ENCODE measurements around the gene COX8C. TPM values are rescaled to one million over a fixed set of nuclear protein-coding genes. Genes with fewer than 3 reads are reported as not detected.

COX8C gene
- not detected for total RNA-seq

DNA sequence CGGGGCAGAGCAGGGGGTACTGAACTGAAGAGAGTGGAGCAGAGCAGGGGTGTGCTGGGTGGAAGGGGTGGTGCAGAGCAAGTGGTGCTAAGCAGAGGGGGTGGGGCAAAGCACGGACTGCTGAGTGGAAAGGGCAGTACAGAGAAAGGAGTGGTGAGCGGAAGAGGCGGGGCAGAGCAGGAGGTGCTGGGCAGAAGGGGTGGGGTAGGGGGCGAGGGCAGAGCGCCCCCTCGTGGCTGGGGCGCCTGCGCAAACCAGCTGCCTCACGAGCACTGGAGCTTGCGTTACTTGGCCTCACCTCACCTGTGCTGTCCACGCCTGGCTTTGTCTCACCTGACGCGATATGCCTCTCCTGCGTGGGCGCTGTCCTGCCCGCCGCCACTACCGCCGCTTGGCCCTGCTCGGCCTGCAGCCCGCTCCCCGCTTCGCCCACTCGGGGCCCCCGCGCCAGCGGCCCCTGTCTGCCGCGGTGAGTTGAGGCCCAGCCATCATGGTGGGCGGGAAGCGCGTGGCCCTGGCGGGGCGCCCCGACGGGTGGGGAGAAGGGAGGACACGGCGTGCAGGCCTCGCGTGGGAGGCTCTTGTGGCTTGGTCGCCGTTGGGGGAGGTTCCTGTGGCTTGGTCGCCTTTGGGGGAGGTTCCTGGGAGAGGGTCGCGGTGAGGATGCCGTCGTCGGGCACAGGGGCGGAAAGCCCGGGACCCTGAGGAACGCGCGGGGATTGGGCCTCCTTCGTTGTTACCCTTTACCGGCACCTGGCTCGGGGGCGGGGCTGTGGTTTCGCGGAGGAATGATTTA is at the start of gene COX8C:
Gene COX8C (plus strand): TSS at position 257 of the 796 bp plus-strand sequence. CDS start 87 bp downstream, at position 344.
- Mint-ChIP-seq H3K4me1 (ENCODE audit: low read depth) (no peaks in the 10 kb centered on the region), H3K4me3 (no peak within 1 kb of the TSS)
- no peak for ATAC-seq

GRCh38 chr14:93299416-93299815 is 47.6 kb upstream of the COX8C start:
- Mint-ChIP-seq H3K27me3 (ENCODE audit: low read depth) (no peaks in the 10 kb centered on the region), H3K36me3 (ENCODE audit: insufficient read depth) (peaks cover 8% of the 10 kb centered on the region), H3K9me3 (no peaks in the 10 kb centered on the region), H3K4me1 (ENCODE audit: low read depth) (peaks cover 26% of the 10 kb centered on the region), H3K4me3 (no peak overlapping the region)
- DNase-seq (no peak), ATAC-seq (no peak)

More for the DNA sequence above, at the start of gene COX8C:
- Mint-ChIP-seq H3K36me3 (ENCODE audit: insufficient read depth) (no peaks in the 10 kb centered on the region), H3K27me3 (ENCODE audit: low read depth) (no peaks in the 10 kb centered on the region), H3K9me3 (no peaks in the 10 kb centered on the region)
- DNase-seq, result no peak

GRCh38 chr14:93299866-93300265 is 47.1 kb upstream of the COX8C start:
- H3K36me3 Mint-ChIP-seq (ENCODE audit: insufficient read depth), result peaks cover 8% of the 10 kb centered on the region
- DNase-seq (no peak), ATAC-seq (no peak)
- H3K9me3 Mint-ChIP-seq, result no peaks in the 10 kb centered on the region
- H3K4me1 Mint-ChIP-seq (ENCODE audit: low read depth), result peaks cover 26% of the 10 kb centered on the region
- no peak overlapping the region for H3K4me3 Mint-ChIP-seq
- no peaks in the 10 kb centered on the region for H3K27me3 Mint-ChIP-seq (ENCODE audit: low read depth)

GRCh38 chr14:93301821-93302447 is 45.0 kb upstream of the COX8C start:
- no peak for DNase-seq
- Mint-ChIP-seq H3K4me1 (ENCODE audit: low read depth) (peaks cover 29% of the 10 kb centered on the region), H3K36me3 (ENCODE audit: insufficient read depth) (peaks cover 8% of the 10 kb centered on the region), H3K27me3 (ENCODE audit: low read depth) (no peaks in the 10 kb centered on the region), H3K9me3 (no peaks in the 10 kb centered on the region), H3K4me3 (no peak overlapping the region)
- no peak for ATAC-seq

GRCh38 chr14:93302688-93303581 is 44.0 kb upstream of the COX8C start:
- H3K9me3 Mint-ChIP-seq, result no peaks in the 10 kb centered on the region
- peaks cover 29% of the 10 kb centered on the region for H3K4me1 Mint-ChIP-seq (ENCODE audit: low read depth)
- no peak overlapping the region for H3K4me3 Mint-ChIP-seq
- H3K36me3 Mint-ChIP-seq (ENCODE audit: insufficient read depth), result peaks cover 8% of the 10 kb centered on the region
- ATAC-seq (no peak), DNase-seq (no peak)
- no peaks in the 10 kb centered on the region for H3K27me3 Mint-ChIP-seq (ENCODE audit: low read depth)

GRCh38 chr14:93303659-93304058 is 43.3 kb upstream of the COX8C start:
- Mint-ChIP-seq H3K36me3 (ENCODE audit: insufficient read depth) (peaks cover 8% of the 10 kb centered on the region), H3K9me3 (no peaks in the 10 kb centered on the region), H3K27me3 (ENCODE audit: low read depth) (no peaks in the 10 kb centered on the region), H3K4me1 (ENCODE audit: low read depth) (peaks cover 29% of the 10 kb centered on the region), H3K4me3 (no peak overlapping the region)
- ATAC-seq (no peak), DNase-seq (no peak)

DNA sequence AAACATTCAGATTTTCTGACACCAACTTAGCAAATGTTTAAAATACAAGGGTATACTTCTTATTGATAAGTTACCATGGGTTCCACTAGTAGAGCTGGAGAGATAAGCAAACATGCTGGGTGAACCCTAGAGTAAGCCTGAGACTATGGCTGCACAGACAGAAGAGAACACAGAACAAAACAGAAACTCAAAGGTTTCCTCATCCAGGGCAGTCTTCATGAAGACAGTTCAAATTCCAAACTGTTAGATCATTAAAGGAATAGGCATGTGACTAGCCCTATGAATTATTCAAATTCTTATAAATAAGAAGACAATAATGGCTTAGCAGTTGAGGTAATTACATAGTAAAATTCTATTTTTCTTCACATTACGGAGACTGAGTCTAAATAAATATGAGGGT is 42.2 kb upstream of the COX8C start:
- Mint-ChIP-seq H3K36me3 (ENCODE audit: insufficient read depth) (peaks cover 8% of the 10 kb centered on the region), H3K4me1 (ENCODE audit: low read depth) (peaks cover 27% of the 10 kb centered on the region), H3K4me3 (no peak overlapping the region), H3K9me3 (no peaks in the 10 kb centered on the region), H3K27me3 (ENCODE audit: low read depth) (no peaks in the 10 kb centered on the region)
- ATAC-seq (no peak), DNase-seq (no peak)

DNA sequence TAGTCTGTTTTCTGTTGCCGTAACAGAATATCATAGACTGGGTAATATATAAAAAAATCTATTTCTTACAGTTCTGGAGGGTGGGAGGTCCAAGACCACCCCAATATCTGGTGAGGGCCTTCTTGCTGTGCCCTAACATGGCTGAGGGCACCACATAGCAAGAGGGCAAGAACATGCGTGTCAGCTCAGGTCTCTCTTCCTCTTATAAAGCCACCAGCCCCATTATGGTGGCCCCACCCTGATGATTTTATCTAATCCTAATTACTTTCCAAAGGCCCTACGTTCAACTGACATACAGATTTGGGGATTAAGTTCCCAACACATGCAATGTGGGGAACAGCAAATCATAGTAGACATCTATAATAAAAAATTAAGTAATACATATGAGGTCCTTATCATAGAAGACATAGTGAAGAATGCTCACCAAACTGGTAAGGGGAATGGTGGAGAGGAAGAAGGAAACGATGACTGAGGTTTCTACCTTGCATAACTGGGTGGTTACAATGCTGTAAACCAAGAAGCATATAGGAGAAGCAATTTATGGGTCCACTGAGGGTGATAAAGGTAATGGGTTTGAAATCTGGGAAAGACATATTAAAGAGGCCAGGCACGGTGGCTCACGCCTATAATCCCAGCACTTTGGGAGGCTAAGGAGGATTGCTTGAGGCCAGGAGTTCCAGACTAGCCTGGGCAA is 41.1 kb upstream of the COX8C start:
- Mint-ChIP-seq H3K9me3 (no peaks in the 10 kb centered on the region), H3K27me3 (ENCODE audit: low read depth) (no peaks in the 10 kb centered on the region), H3K4me1 (ENCODE audit: low read depth) (peaks cover 22% of the 10 kb centered on the region), H3K36me3 (ENCODE audit: insufficient read depth) (peaks cover 7% of the 10 kb centered on the region), H3K4me3 (no peak overlapping the region)
- DNase-seq (no peak), ATAC-seq (no peak)

DNA sequence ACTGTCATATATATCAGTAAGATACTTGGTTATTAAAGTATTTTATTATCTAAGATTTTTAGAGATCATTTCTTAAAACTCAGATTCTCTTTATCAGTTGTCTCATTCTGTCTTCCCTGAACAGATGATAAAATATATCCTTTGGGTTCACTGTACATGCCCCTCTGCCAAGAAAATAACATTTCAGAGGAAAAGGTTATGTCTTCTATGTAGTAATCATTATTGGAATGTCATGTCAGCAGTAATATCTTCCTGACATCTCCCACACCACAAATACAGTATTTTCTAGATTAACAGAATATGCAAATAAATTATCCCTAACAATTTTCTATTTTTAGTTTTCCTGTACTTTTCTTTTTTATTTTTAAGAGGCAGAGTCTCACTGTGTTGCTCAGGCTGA is 40.2 kb upstream of the COX8C start:
- Mint-ChIP-seq H3K36me3 (ENCODE audit: insufficient read depth) (peaks cover 7% of the 10 kb centered on the region), H3K27me3 (ENCODE audit: low read depth) (no peaks in the 10 kb centered on the region), H3K4me1 (ENCODE audit: low read depth) (peaks cover 19% of the 10 kb centered on the region), H3K9me3 (no peaks in the 10 kb centered on the region), H3K4me3 (no peak overlapping the region)
- no peak for DNase-seq
- ATAC-seq, result no peak

DNA sequence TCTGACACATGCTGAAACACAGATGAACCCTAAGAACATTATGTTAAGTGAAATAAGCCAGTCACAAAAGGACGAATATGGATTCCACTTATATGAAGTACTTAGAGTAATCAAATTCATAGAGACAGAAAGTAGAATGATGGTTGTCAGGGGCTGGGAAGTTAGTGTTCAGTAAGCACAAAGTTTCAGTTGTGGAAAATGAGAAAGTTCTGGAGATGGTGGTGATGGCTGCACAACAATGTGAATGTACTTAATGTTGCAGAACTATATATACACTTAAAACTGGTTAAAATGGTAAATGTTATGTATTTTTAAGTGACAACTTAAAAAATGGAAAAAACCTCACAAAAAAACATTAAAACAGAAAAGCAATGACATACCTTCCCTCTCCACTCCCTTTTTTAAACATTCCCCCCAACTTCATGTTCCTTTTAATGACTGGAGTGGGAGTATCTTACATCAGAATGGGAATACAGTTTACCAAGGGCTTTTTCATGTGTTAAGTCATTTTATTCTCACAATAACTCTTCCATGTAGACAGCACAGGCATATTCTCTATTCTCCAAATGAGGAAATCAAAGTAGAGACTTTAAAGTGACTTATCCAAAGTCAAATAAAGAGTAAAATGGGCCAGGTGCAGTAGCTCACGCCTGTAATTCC is 38.2 kb upstream of the COX8C start:
- H3K4me1 Mint-ChIP-seq (ENCODE audit: low read depth), result peaks cover 16% of the 10 kb centered on the region

DNA sequence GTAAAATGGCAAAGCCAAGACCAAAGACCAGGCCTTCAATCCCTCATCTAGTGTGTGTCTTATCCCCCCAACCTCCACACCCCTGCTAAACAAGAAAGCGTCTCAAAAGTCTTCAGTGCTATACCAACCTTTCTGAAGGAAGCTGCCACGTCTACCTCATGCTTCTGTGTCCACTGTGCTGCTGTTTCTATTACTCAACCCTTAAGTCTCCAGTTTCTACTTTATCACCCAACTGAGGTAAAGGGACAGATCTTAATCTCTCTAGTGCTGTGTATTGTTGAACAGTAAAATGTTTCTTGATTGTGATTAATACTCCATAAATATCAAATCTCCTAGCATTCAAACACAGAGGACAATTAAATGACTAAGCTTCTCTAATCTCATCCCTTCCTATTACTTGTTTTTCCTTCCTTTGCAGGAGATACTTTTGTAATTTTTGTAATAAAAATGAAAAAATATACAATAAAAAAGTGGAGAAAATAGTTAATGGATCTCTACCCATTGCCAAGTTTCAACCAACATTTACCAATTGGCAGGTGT is 37.5 kb upstream of the COX8C start:
- peaks cover 18% of the 10 kb centered on the region for H3K4me1 Mint-ChIP-seq (ENCODE audit: low read depth)
- H3K4me3 Mint-ChIP-seq, result no peak overlapping the region
- no peak for ATAC-seq
- H3K27me3 Mint-ChIP-seq (ENCODE audit: low read depth), result no peaks in the 10 kb centered on the region
- no peak for DNase-seq
- H3K36me3 Mint-ChIP-seq (ENCODE audit: insufficient read depth), result peaks cover 3% of the 10 kb centered on the region
- no peaks in the 10 kb centered on the region for H3K9me3 Mint-ChIP-seq

More for the DNA sequence above, 38.2 kb upstream of the COX8C start:
- DNase-seq, result no peak
- H3K9me3 Mint-ChIP-seq, result no peaks in the 10 kb centered on the region
- no peak for ATAC-seq
- H3K27me3 Mint-ChIP-seq (ENCODE audit: low read depth), result no peaks in the 10 kb centered on the region
- H3K36me3 Mint-ChIP-seq (ENCODE audit: insufficient read depth), result peaks cover 3% of the 10 kb centered on the region
- H3K4me3 Mint-ChIP-seq, result no peak overlapping the region

DNA sequence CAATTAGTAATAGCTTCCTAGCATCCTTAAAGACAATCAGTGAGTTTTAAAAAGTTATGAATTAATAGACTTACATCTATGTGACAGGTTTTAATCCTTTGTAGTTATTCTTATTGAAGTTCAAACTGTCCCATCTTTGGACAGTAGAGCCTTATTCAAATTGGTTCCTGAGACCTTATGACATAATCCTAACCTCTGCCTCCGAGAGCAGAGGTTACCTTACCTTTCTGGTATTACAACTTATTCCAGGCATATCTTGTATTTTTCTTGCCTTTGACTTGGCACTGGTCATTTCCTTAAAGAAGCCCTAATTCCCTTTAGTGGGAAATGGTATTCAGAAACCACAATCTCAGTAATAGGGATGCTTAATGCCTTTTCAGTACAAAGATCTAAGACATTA is 35.9 kb upstream of the COX8C start:
- H3K36me3 Mint-ChIP-seq (ENCODE audit: insufficient read depth), result no peaks in the 10 kb centered on the region
- DNase-seq, result no peak
- no peak for ATAC-seq
- H3K4me1 Mint-ChIP-seq (ENCODE audit: low read depth), result peaks cover 16% of the 10 kb centered on the region
- H3K9me3 Mint-ChIP-seq, result no peaks in the 10 kb centered on the region
- H3K4me3 Mint-ChIP-seq, result no peak overlapping the region
- no peaks in the 10 kb centered on the region for H3K27me3 Mint-ChIP-seq (ENCODE audit: low read depth)

DNA sequence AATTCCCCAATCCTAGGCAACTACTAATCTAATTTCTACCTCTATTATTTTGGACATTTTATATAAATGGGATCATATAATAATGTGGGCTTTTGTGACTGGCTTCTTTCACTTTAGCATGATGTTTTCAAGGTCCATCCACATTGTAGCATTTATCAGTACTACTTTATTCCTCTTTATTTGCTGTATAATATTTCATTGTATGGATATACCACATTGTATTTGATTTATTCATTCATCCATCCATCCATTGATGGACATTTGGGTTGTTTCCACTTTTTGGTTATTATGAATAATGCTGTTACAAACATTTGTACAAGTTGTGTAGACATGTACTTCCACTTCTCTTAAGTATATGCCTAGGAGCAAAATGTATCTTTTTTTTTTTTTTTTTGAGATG is 31.4 kb upstream of the COX8C start:
- no peak for DNase-seq
- Mint-ChIP-seq H3K4me3 (no peak overlapping the region), H3K36me3 (ENCODE audit: insufficient read depth) (peaks cover 13% of the 10 kb centered on the region), H3K9me3 (no peaks in the 10 kb centered on the region), H3K4me1 (ENCODE audit: low read depth) (peaks cover 29% of the 10 kb centered on the region), H3K27me3 (ENCODE audit: low read depth) (no peaks in the 10 kb centered on the region)
- no peak for ATAC-seq
